Caco-2 (cell line): ENCODE measurements around the gene HMCES. TPM values are rescaled to one million over a fixed set of nuclear protein-coding genes. Genes with fewer than 3 reads are reported as not detected.

Experiments used
- BruUV-seq: library from RNA; stranded (reverse); fragments of 400-500 nt; replicated peaks from 2 replicates; lab custom pipeline; 2021; lab: Mats Ljungman, UMichigan
- CTCF ChIA-PET: fragments of 300-600 bp; sonication (Branson Sonifier 250); formaldehyde crosslinking; loops from one replicate; lab custom pipeline; 2022; ENCODE audit warnings: antibody characterized with exemption; lab: Charles Lee
- POLR2A ChIA-PET: fragments of 300-600 bp; sonication (Branson Sonifier 250); formaldehyde crosslinking; loops from one replicate; lab custom pipeline; 2022; ENCODE audit warnings: antibody characterized with exemption; lab: Charles Lee
- DNase-seq, 2 experiments: peaks; one replicate each; pipeline versions ENCODE4 v3.0.0 to v3.0.0-alpha.2; 2020 to 2022
- H3K27me3 ChIP-seq: replicated peaks from 2 replicates; pipeline ENCODE4 v1.6.0; 2011; ENCODE audit warnings: low read length; ENCODE audit not compliant: control insufficient read depth, insufficient read depth
- H3K36me3 ChIP-seq: 2 replicates; pipeline ENCODE4 v1.5.1; 2011; ENCODE audit warnings: low read length; ENCODE audit not compliant: control insufficient read depth, insufficient read depth
- H3K4me1 ChIP-seq: fragments of 250-450 bp; sonication (Bioruptor Pico); 2 replicates; pipeline ENCODE4 v1.5.1; 2020; ENCODE audit warnings: mild to moderate bottlenecking
- H3K4me3 ChIP-seq: 2 replicates; pipeline ENCODE4 v1.5.1; 2011; ENCODE audit warnings: low read depth, mild to moderate bottlenecking, control low read depth, low read length
- H3K9me3 ChIP-seq: fragments of 250-450 bp; sonication (Bioruptor Pico); 2 replicates; pipeline ENCODE4 v1.5.1; 2020; ENCODE audit warnings: mild to moderate bottlenecking, moderate library complexity
- H3K27ac Mint-ChIP-seq: one replicate; pipeline ENCODE4 v1.8.0; 2022; ENCODE audit warnings: mixed read lengths; ENCODE audit not compliant: unreplicated experiment
- H3K27me3 Mint-ChIP-seq: one replicate; pipeline ENCODE4 v1.8.0; 2022; ENCODE audit warnings: mixed read lengths; ENCODE audit not compliant: insufficient read depth, unreplicated experiment
- H3K36me3 Mint-ChIP-seq: one replicate; pipeline ENCODE4 v1.8.0; 2022; ENCODE audit warnings: mild to moderate bottlenecking, mixed read lengths; ENCODE audit not compliant: insufficient read depth, unreplicated experiment
- H3K4me1 Mint-ChIP-seq: one replicate; pipeline ENCODE4 v1.8.0; 2022; ENCODE audit warnings: low read depth, mixed read lengths; ENCODE audit not compliant: unreplicated experiment
- H3K4me3 Mint-ChIP-seq: one replicate; pipeline ENCODE4 v1.8.0; 2022; ENCODE audit warnings: mild to moderate bottlenecking, moderate library complexity, mixed read lengths; ENCODE audit not compliant: unreplicated experiment
- H3K9me3 Mint-ChIP-seq: one replicate; pipeline ENCODE4 v1.8.0; 2022; ENCODE audit warnings: mixed read lengths; ENCODE audit not compliant: unreplicated experiment
- CTCF ChIP-seq, 2 experiments: fragments of 200-600 bp in 1 of 2; IDR thresholded peaks; 1 replicate in 1 of 2; 2 replicates in 1 of 2; pipeline versions ENCODE4 v1.5.1 to v1.8.0; 2011 to 2022; ENCODE audit warnings: antibody characterized with exemption in 1 of 2, control low read depth in 1 of 2, inconsistent platforms in 1 of 2, low read depth in 1 of 2, low read length in 1 of 2, mild to moderate bottlenecking in 1 of 2, moderate library complexity in 1 of 2; ENCODE audit not compliant: insufficient read depth in 1 of 2, severe bottlenecking in 1 of 2, unreplicated experiment in 1 of 2
- intact Hi-C: fragments of 100-400 bp; cut with micrococcal nuclease; formaldehyde crosslinking; loops from one replicate; pipeline ENCODE4 v1.10.0; 2022; ENCODE audit not compliant: unreplicated experiment
- microRNA-seq: library from miRNA; unstranded; fragments of <30 nt; microRNA quantifications from one replicate; pipeline ENCODE4 v1.2.0, GENCODE V29; 2022
- total RNA-seq: library from RNA; stranded (reverse); gene quantifications from 2 replicates; pipeline ENCODE4 v1.2.3, GENCODE V29; 2022

Gene HMCES
- total RNA-seq, 1 experiment from 2014 or later: 47.7 TPM

- Mint-ChIP-seq H3K4me3 (no peak overlapping the region), H3K27ac (no peak overlapping the region), H3K27me3 (no peaks in the 10 kb centered on the region), H3K9me3 (no peaks in the 10 kb centered on the region), H3K36me3 (no peaks in the 10 kb centered on the region), H3K4me1 (no peaks in the 10 kb centered on the region)
- TF ChIP-seq CTCF (IDR thresholded peaks at IDR 0.05; ENCODE audit: insufficient read depth in 1 of 2, low read depth in 1 of 2, low read length in 1 of 2, severe bottlenecking in 1 of 2, unreplicated experiment in 1 of 2): peak in 1 of 2 experiments; percentile 19
- intact Hi-C loops: no loop called here
- H3K36me3 ChIP-seq: no peaks in the 10 kb centered on the region
- no peaks in the 10 kb centered on the region for H3K4me1 ChIP-seq
- DNase-seq: no peak
- CTCF ChIA-PET: interaction anchor here (1.4 kb wide), 1 partner anchor 31 kb away, joined by 5 read pairs; no protein-coding TSS in a partner anchor
- no peaks in the 10 kb centered on the region for H3K27me3 ChIP-seq
- POLR2A ChIA-PET: no interaction called here
- no peak overlapping the region for H3K4me3 ChIP-seq
- no TSS peak for BruUV-seq
- H3K9me3 ChIP-seq: no peaks in the 10 kb centered on the region
These were observed 73.4 kb downstream of the HMCES start for GRCh38 chr3:129352045-129352444.

- H3K27ac Mint-ChIP-seq: no peak overlapping the region
- H3K9me3 Mint-ChIP-seq: no peaks in the 10 kb centered on the region
- no peaks in the 10 kb centered on the region for H3K4me1 Mint-ChIP-seq
- no peak overlapping the region for H3K4me3 Mint-ChIP-seq
- no peaks in the 10 kb centered on the region for H3K36me3 Mint-ChIP-seq
- BruUV-seq: no TSS peak
- H3K27me3 Mint-ChIP-seq: no peaks in the 10 kb centered on the region
- H3K4me3 ChIP-seq: no peak overlapping the region
- intact Hi-C loops: no loop called here
- no peaks in the 10 kb centered on the region for H3K9me3 ChIP-seq
- H3K4me1 ChIP-seq: no peaks in the 10 kb centered on the region
- H3K27me3 ChIP-seq: no peaks in the 10 kb centered on the region
- ChIA-PET POLR2A (no interaction called here), CTCF (interaction anchor here (1.4 kb wide), 1 partner anchor 30 kb away, joined by 5 read pairs; no protein-coding TSS in a partner anchor)
- no peaks in the 10 kb centered on the region for H3K36me3 ChIP-seq
- TF ChIP-seq CTCF (IDR thresholded peaks at IDR 0.05; ENCODE audit: insufficient read depth in 1 of 2, low read depth in 1 of 2, low read length in 1 of 2, severe bottlenecking in 1 of 2, unreplicated experiment in 1 of 2): no peak
- no peak for DNase-seq
These were observed 74.2 kb downstream of the HMCES start for GRCh38 chr3:129352650-129353588.

GRCh38 chr3:129353589-129353941 lies 74.9 kb downstream of the HMCES start:
- Histone ChIP-seq H3K4me1 (no peaks in the 10 kb centered on the region), H3K36me3 (no peaks in the 10 kb centered on the region), H3K9me3 (no peaks in the 10 kb centered on the region), H3K4me3 (no peak overlapping the region), H3K27me3 (no peaks in the 10 kb centered on the region)
- no peak for TF ChIP-seq CTCF (IDR thresholded peaks at IDR 0.05; ENCODE audit: insufficient read depth in 1 of 2, low read depth in 1 of 2, low read length in 1 of 2, severe bottlenecking in 1 of 2, unreplicated experiment in 1 of 2)
- CTCF ChIA-PET: no interaction called here
- no peak overlapping the region for H3K4me3 Mint-ChIP-seq
- H3K27ac Mint-ChIP-seq: no peak overlapping the region
- intact Hi-C loops: no loop called here
- BruUV-seq: no TSS peak
- POLR2A ChIA-PET: interaction anchor here (0.6 kb wide), 1 partner anchor 588 kb away, joined by 3 read pairs; no protein-coding TSS in a partner anchor
- no peaks in the 10 kb centered on the region for H3K27me3 Mint-ChIP-seq
- no peak for DNase-seq
- no peaks in the 10 kb centered on the region for H3K36me3 Mint-ChIP-seq
- no peaks in the 10 kb centered on the region for H3K9me3 Mint-ChIP-seq
- no peaks in the 10 kb centered on the region for H3K4me1 Mint-ChIP-seq

Small RNA genes lying within 50 kb of the gene (microRNA-seq; reads per million reads assigned to microRNA genes)
- 0.93 reads per million for gene MIR6826

Other genes with a start within 250 kb of the HMCES start
- gene GP9, start 218.1 kb upstream of the HMCES start, total RNA-seq: not detected in 2 replicates
- 10.8 and 12.3 TPM in 2 replicates for gene RAB43, start 157.1 kb upstream of the HMCES start, total RNA-seq
- gene ISY1, start 117.8 kb upstream of the HMCES start, total RNA-seq: 35.6 and 37.6 TPM in 2 replicates
- 229 and 266 TPM in 2 replicates for gene CNBP, start 95.0 kb upstream of the HMCES start, total RNA-seq
- gene COPG1, start 29.3 kb upstream of the HMCES start, total RNA-seq: 178 TPM in 2 replicates
- gene EFCAB12, start 149.8 kb downstream of the HMCES start, total RNA-seq: 0.14 and 0.49 TPM in 2 replicates
- gene MBD4, start 161.1 kb downstream of the HMCES start, total RNA-seq: 33.5 and 39.8 TPM in 2 replicates
- gene IFT122, start 161.4 kb downstream of the HMCES start, total RNA-seq: 21.9 and 30.0 TPM in 2 replicates
- gene RHO, start 249.8 kb downstream of the HMCES start, total RNA-seq: not detected in 2 replicates